ENCODE data around the gene TBCB. TPM values are rescaled to one million over a fixed set of nuclear protein-coding genes. Genes with fewer than 3 reads are reported as not detected.

Gene TBCB
- total and polyA plus RNA-seq, 2 experiments from 2014 or later: 123 to 149 TPM

DNA sequence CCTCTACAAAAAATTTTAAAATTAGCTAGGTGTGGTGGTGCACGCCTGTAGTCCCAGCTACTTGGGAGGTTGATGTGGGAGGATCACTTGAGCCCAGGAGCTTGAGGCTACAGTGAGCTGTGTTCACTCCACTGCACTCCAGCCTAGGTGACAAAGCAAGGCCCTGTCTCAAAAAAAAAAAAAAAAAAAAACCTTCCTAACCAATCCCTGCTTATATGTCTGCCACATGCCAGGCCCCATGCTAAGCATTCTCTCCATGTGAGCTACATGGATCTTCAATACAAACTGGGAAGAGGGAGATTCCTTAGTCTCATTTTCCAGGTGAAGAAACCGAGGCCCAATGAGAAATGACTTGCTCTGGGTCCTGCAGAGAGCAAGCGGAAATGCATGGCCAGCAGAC is 6.6 kb upstream of the TBCB start:
- Histone ChIP-seq H3K4me2 (no peak overlapping the region), H3K9me2 (replicated peaks; ENCODE audit: insufficient read depth) (no peaks in the 10 kb centered on the region), H3K4me1 (ENCODE audit: insufficient read depth) (peaks cover 3% of the 10 kb centered on the region), H4K20me1 (ENCODE audit: insufficient read depth, poor library complexity, severe bottlenecking) (no peaks in the 10 kb centered on the region), H3K27ac (no peak overlapping the region), H2AFZ (no peak overlapping the region), H3K4me3 (no peak overlapping the region), H3K9me3 (ENCODE audit: low read depth) (no peaks in the 10 kb centered on the region), H3K27me3 (no peaks in the 10 kb centered on the region), H3K79me2 (peaks cover 2% of the 10 kb centered on the region), H3K36me3 (replicated peaks; ENCODE audit: insufficient read depth, low read depth) (no peaks in the 10 kb centered on the region)
- no peak for TF ChIP-seq EZH2 (IDR thresholded peaks at IDR 0.05; ENCODE audit: borderline replicate concordance)
- no peak for TF ChIP-seq EZH2phosphoT487 (IDR thresholded peaks at IDR 0.05; ENCODE audit: low read depth, severe bottlenecking, unreplicated experiment)
- TF ChIP-seq, protein P1, sequence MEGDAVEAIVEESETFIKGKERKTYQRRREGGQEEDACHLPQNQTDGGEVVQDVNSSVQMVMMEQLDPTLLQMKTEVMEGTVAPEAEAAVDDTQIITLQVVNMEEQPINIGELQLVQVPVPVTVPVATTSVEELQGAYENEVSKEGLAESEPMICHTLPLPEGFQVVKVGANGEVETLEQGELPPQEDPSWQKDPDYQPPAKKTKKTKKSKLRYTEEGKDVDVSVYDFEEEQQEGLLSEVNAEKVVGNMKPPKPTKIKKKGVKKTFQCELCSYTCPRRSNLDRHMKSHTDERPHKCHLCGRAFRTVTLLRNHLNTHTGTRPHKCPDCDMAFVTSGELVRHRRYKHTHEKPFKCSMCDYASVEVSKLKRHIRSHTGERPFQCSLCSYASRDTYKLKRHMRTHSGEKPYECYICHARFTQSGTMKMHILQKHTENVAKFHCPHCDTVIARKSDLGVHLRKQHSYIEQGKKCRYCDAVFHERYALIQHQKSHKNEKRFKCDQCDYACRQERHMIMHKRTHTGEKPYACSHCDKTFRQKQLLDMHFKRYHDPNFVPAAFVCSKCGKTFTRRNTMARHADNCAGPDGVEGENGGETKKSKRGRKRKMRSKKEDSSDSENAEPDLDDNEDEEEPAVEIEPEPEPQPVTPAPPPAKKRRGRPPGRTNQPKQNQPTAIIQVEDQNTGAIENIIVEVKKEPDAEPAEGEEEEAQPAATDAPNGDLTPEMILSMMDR (IDR thresholded peaks at IDR 0.05; ENCODE audit: poor library complexity): no peak
- 92% methylated on average over 3 of the region's 3 CpGs for WGBS (ENCODE audit: low lambda C conversion rate, missing lambda C conversion rate)
- no peak for DNase-seq (ENCODE audit: low spot score)

DNA sequence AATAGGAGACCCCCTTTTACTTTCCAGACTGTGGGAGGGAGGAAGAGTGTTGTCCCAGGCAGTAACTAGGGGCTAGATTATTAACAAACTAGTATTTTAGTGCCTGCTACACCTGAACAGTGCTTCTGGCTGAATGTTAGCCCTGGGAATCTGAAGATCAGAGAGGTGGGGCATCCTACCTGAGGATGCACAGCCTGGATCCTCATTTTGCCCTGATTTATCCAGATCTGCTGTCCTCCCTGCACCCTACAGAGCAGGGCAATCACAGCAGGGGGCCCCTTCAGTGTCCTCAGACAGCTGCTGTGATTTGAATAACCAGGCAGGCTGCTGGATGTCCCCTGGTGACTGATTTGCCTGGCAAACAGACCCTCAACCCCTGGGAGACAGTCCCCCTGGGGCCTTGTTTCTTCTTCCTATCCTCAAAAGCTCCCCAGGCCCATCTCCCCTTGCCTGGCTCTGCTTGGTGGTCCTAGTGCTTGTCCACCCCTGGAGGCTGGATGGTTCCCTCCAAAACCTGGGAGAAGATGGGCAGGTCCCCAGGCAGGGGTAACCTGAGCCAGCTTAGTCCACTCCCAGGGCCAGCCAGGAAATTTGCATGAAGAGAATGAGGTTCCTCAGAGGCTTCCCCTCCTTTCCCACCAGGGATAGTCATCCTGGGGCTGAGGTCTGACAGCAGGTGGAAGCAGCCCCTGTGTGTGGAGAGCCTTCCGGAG is 4.6 kb upstream of the TBCB start, which contains the start of gene OVOL3:
OVOL3 (plus strand) TSS at position 657 of the 713 bp plus-strand sequence. CDS start 60 bp downstream, outside the sequence.
- Histone ChIP-seq H3K27me3 (no peaks in the 10 kb centered on the region), H3K9me2 (replicated peaks; ENCODE audit: insufficient read depth) (no peaks in the 10 kb centered on the region), H3K9me3 (ENCODE audit: low read depth) (no peaks in the 10 kb centered on the region), H3K27ac (no peak within 1 kb of the TSS), H3K79me2 (peaks cover 10% of the 10 kb centered on the region), H3K4me3 (no peak within 1 kb of the TSS), H3K4me1 (ENCODE audit: insufficient read depth) (peaks cover 6% of the 10 kb centered on the region), H4K20me1 (ENCODE audit: insufficient read depth, poor library complexity, severe bottlenecking) (no peaks in the 10 kb centered on the region), H3K4me2 (no peak within 1 kb of the TSS), H3K36me3 (replicated peaks; ENCODE audit: insufficient read depth, low read depth) (no peaks in the 10 kb centered on the region), H2AFZ (no peak within 1 kb of the TSS)
- WGBS (ENCODE audit: low lambda C conversion rate, missing lambda C conversion rate): 89% methylated on average over 1 of the region's 1 CpG
- TF ChIP-seq, protein P1 (IDR thresholded peaks at IDR 0.05; ENCODE audit: poor library complexity): no peak
- TF ChIP-seq EZH2phosphoT487 (IDR thresholded peaks at IDR 0.05; ENCODE audit: low read depth, severe bottlenecking, unreplicated experiment) (no peak), EZH2 (IDR thresholded peaks at IDR 0.05; ENCODE audit: borderline replicate concordance) (no peak)
- no peak for DNase-seq (ENCODE audit: low spot score)

DNA sequence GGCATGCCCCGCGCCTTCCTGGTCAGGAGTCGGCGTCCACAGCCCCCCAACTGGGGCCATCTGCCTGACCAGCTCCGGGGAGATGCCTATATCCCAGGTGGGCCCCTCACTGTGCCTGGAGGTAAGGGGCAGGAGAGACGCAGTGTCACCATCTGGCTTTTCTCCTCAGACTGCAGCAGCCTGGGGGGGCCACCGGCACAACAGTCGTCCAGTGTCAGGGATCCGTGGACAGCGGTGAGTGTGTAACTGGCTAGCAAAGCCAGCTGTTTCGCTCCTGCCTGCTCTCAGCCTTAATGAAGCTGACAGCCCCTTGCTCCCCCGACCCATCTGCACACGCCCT is 4.1 kb upstream of the TBCB start:
- 86% methylated on average over 12 of the region's 13 CpGs for WGBS (ENCODE audit: low lambda C conversion rate, missing lambda C conversion rate)
- no peak for DNase-seq (ENCODE audit: low spot score)
- Histone ChIP-seq H3K4me2 (no peak overlapping the region), H3K36me3 (replicated peaks; ENCODE audit: insufficient read depth, low read depth) (no peaks in the 10 kb centered on the region), H3K4me1 (ENCODE audit: insufficient read depth) (peaks cover 8% of the 10 kb centered on the region), H3K4me3 (no peak overlapping the region), H2AFZ (no peak overlapping the region), H3K27me3 (no peaks in the 10 kb centered on the region), H3K9me3 (ENCODE audit: low read depth) (no peaks in the 10 kb centered on the region), H3K27ac (no peak overlapping the region), H4K20me1 (ENCODE audit: insufficient read depth, poor library complexity, severe bottlenecking) (no peaks in the 10 kb centered on the region), H3K9me2 (replicated peaks; ENCODE audit: insufficient read depth) (no peaks in the 10 kb centered on the region), H3K79me2 (peaks cover 12% of the 10 kb centered on the region)
- TF ChIP-seq EZH2phosphoT487 (IDR thresholded peaks at IDR 0.05; ENCODE audit: low read depth, severe bottlenecking, unreplicated experiment): no peak
- TF ChIP-seq EZH2 (IDR thresholded peaks at IDR 0.05; ENCODE audit: borderline replicate concordance): no peak
- TF ChIP-seq, protein P1 (IDR thresholded peaks at IDR 0.05; ENCODE audit: poor library complexity): no peak
